Stimulated activated CD8-positive, alpha-beta memory T cell treated with anti-CD3 and anti-CD28 coated beads, Interleukin-4, amount 100 ng/mL, for 1 hour (primary cell): ENCODE results near the gene PALLD.
A peak's percentile ranks its signal among the peaks of the same experiment; 100 is the strongest.
"Not testable (repeated sequence)": the region's sequence is repeated elsewhere in the genome, so short reads cannot be mapped to it uniquely, and the experiment has no call there.

Experiments used
- DNase-seq, 2 donors: peaks; one replicate each; pipeline ENCODE4 v3.0.0-alpha.2; 2020; ENCODE audit warnings: low read depth in 2 of 2, low spot score in 1 of 2

PALLD gene

DNA sequence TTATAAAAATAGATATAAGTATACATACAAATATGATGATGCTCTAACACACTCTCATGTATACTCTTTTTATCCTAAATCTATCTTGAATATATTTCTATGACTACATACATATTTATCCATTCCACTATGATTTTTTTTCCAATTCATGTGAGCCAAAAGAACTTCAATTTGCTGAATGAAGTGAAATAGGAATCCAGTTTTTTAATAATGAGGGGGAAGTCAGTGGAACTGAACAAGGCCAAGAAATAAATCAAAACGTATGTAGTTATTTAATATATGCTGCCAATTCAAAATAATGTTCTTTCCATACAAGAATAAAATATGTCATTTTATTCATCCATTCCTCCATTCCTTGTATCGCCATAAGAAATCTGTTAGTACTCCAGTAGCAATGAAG is 6.1 kb upstream of the PALLD start:
- no peak for DNase-seq

- no peak for DNase-seq
Measured at GRCh38 chr4:168491563-168491962, 5.3 kb upstream of the PALLD start.

GRCh38 chr4:168498251-168498650 is 1.4 kb downstream of the PALLD start:
- DNase-seq = no peak

DNA sequence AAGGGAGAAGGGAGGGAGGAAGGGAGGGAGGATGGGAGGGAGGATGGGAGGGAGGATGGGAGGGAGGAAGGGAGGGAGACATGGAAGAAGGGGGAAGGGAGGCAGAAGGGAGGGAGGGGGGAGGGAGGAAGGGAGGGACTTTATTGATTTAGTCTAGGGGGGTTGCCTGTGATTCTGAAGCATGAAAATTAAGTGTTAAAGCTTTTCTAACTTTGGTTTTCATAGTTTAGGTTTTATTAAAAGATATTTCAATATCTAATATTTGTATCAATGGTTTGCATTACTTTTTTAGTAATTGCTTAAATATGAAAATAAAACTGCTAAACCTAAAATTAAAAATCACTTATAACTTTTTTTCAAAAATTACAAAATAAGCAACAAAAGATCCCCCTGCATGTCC is 2.4 kb downstream of the PALLD start:
- no peak for DNase-seq

- DNase-seq = no peak
Measured at GRCh38 chr4:168501407-168501806, 4.6 kb downstream of the PALLD start.

GRCh38 chr4:168502861-168503260 is 6.0 kb downstream of the PALLD start:
- no peak for DNase-seq

DNA sequence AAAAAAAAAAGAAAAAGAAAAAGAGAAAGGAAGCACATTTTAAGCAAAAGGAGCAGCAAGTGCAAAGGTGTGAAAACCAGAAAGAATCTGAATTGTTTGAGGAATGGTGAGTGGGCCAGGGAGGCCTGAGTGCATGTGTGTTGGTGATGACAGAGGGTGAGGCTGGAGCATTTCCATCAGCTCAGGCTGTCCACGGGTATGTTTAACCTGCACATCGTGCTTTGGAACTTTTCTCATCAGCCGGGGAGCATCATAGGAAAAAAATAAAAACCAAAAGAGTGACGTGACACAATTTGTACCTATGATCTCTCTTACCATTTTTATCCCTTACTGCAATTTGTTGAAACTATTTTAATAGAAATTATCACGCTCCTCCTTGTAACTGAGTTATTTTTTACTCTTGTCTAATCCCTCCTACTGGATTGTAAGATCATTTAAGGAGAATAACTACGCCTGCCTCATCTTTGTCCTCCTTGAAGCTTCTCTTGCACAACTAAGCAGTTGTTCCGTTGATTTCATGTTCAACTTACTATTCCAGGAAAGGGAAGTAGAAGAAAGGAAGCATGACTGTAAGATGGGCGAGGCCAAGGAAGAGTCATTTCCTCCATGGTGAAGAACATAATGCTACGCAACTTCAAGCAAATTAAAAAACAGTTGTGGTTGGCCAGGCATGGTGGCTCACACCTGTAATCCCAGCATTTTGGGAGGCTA is 7.0 kb downstream of the PALLD start:
- DNase-seq = no peak

GRCh38 chr4:168504526-168504925 is 7.7 kb downstream of the PALLD start:
- DNase-seq = no peak

GRCh38 chr4:168506014-168506413 is 9.2 kb downstream of the PALLD start:
- DNase-seq = no peak

GRCh38 chr4:168507178-168507815 is 10.4 kb downstream of the PALLD start:
- DNase-seq = no peak

- DNase-seq = no peak
Measured at GRCh38 chr4:168508683-168509082, 11.8 kb downstream of the PALLD start.

- no peak for DNase-seq
Measured at GRCh38 chr4:168509786-168510185, 12.9 kb downstream of the PALLD start.

GRCh38 chr4:168511780-168512489 is 15.1 kb downstream of the PALLD start:
- DNase-seq = peak; percentile 11 to 30

- DNase-seq = not testable (repeated sequence)
Measured at GRCh38 chr4:168513826-168514225, 17.0 kb downstream of the PALLD start.

GRCh38 chr4:168514249-168514852 is 17.5 kb downstream of the PALLD start:
- DNase-seq = no peak

DNA sequence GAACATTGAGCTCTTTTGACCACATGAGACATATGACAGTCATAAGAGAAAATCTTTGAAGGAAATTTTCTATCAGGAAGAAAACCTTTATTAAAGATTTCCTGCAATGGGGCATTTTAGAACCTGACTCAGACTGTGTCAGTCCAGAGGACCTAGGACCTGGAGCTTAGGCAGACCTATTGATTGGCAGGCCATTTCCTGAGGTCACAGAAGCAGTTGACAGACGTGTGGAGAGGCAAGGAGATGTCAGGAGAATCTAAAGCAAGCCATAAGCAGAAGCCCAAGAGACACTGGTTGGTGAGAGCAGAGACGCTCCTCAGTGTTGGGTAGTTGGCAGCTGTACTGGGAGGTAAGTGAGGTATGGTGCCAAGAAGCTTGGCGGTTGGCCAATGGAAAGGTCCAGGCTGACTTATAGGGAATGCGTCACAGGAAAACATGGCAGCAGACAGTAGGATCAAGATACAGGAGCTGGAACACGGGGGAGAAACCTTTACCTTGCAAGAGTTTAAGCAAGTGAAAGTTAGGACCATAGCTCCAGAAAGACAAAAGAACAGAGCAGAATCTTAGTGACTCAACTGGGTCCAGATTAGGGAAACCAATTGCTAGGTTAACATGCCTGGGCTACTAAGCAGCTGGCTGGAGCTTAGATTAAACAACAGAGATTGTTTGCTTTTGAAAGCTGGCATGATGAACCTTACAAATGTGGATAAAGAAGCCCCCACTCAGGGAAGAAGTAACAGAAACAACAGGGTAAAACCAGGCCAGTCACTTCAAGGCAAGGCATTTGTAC is 18.6 kb downstream of the PALLD start:
- no peak for DNase-seq

- DNase-seq = no peak
Measured at GRCh38 chr4:168516841-168517240, 20.0 kb downstream of the PALLD start.

DNA sequence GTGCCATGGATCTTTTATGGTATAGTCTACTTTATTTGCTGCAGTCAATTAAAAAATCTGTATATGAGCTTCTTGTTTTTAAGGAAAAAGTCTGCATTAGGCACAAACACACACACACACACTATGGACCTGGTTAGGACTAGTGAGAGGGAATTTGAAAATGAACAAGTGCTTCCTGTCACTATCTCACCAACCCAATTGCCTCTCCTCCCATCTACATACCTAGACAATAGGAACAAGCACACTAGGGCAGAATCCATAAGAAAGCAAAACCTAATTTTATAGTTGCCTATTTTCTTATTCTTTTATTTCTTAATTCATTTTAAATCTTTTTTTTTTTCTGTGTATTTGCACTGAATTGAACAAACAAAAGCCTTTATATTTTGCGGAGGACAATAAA is 22.7 kb downstream of the PALLD start:
- no peak for DNase-seq

DNA sequence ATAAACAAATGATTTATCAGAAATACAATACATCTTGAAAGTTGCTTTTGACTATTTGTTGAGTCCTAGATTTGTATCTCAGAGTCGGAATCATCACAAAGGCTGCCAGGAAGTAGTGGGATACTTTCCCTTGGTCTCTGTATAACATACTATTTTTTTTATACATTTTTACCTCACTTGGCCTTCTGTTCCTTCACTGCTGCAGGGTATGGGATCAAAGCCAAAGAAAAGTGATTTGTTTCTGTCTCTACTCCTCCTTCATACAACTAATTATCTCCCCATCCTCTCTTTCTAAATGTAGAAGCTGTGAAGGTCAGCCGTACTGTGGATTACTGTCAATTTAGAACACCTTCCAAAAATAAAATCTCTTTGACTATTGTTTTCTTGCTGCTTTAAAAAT is 24.9 kb downstream of the PALLD start:
- DNase-seq = no peak

GRCh38 chr4:168522356-168522755 is 25.5 kb downstream of the PALLD start:
- DNase-seq = no peak

GRCh38 chr4:168522829-168523489 is 26.1 kb downstream of the PALLD start:
- no peak for DNase-seq
